Stimulated activated CD8-positive, alpha-beta memory T cell treated with anti-CD3 and anti-CD28 coated beads, Interleukin-15, amount 100 ng/mL, for 1 hour (primary cell): ENCODE results near the gene UGT1A4.
"Not testable (repeated sequence)": the region's sequence is repeated elsewhere in the genome, so short reads cannot be mapped to it uniquely, and the experiment has no call there.

Source experiments
- DNase-seq: peaks from one replicate; pipeline ENCODE4 v3.0.0-alpha.2; 2020; ENCODE audit warnings: low read depth

The UGT1A4 gene

DNA sequence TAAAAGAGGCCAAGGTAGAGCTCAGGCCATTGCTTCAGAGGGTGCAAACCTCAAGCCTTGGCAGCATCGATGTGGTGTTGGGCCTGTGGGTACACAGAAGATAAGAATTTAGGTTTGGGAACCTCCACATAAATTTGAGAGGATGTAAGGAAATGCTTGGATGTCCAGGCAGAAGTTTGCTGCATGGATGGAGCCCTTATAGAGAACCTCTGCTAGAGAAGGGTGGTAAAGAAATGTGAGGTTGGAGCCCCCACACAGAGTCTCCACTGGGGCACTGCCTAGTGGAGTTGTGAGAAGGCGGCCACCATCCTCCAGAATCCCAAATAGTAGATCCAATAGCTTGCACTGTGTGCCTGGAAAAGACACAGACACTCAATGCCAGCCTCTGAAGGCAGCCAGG, 32.2 kb downstream of the UGT1A4 start:
- not testable (repeated sequence) for DNase-seq

DNA sequence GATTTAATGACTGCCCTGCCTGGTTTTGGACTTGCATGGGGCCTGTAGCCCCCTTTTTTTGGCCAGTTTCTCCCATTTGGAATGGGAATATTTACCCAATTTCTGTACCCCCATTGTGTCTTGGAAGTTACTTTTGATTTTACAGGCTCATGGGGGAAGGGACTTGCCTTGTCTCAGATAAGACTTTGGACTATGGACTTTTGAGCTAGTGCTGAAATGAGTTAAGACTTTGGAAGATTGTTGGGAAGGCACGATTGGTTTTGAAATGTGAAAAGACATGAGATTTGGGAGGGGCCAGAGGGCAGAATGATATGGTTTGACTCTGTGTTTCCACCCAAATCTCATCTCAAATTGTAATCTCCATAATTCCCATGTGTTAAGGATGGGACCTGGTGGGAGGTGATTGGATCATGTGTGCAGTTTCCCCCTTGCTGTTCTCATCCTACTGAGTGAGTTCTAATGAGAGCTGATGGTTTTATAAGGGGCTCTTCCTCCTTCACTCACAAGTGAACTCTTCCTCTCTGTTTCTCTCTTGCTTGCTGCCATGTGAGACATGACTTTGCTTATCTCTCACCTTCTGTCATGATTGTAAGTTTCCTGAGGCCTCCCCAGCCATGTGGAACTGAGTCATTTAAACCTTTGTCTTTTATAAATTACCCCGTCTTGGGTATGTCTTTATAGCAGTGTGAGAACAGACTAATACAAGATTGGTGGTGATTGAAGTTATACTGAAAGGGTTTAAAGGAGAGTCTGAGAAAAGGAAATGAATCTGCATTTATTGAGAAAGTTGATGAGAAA, 32.9 kb downstream of the UGT1A4 start:
- DNase-seq = not testable (repeated sequence)

DNA sequence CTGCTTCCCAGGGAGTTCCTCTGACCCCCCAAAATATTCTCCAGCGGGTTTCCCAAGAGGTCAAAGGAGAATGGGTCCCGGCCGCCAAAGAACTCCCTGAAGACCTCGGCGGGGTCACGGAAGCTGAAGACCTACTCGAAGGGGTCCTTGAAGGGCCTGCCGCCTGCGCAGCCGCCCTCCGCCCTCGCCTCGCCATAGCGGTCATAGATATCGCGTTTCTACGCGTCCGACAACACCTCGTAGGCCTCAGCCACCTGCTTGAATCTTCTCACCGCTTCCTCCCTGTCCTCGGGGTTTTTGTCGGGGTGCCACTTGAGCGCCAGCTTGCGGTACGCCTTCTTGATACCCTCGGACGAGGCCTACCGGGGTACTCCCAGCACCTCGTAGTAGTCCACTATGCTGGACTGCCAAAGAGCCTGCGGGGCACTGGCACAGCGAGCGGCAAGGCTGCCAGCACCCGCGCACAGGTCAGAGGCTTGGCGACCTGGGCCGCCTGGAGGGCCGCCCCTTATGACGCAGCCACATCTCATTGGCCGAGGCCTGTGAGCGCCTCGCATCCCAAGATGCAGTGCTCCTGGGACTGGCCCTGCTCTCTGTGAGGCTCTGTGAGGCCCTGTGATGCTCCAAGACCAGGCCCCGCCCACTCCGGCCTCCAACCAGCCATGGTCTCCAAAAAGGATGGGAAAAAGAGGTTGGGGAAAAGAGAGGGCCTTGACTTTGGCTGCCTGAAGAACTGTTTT, 36.5 kb downstream of the UGT1A4 start:
- no peak for DNase-seq

DNA sequence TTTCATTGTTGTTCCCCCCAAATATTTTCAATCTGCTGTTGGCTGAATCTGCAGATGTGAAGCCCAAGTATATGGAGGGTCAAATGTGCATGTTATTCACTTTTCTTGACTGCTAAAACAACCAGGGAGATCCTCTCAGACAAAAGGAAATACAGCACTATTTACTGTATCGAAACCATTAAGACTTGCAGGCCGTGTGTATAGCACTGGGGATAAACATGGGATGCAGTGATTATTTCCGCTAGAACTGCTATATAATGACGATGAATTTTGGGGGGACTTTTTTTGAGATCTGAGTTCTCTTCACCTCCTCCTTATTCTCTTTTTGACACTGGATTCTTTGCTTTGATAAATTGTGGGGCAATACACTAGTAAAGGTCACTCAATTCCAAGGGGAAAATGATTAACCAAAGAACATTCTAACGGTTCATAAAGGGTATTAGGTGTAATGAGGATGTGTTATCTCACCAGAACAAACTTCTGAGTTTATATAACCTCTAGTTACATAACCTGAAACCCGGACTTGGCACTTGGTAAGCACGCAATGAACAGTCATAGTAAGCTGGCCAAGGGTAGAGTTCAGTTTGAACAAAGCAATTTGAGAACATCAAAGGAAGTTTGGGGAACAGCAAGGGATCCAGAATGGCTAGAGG, 38.0 kb downstream of the UGT1A4 start:
- DNase-seq = no peak

DNA sequence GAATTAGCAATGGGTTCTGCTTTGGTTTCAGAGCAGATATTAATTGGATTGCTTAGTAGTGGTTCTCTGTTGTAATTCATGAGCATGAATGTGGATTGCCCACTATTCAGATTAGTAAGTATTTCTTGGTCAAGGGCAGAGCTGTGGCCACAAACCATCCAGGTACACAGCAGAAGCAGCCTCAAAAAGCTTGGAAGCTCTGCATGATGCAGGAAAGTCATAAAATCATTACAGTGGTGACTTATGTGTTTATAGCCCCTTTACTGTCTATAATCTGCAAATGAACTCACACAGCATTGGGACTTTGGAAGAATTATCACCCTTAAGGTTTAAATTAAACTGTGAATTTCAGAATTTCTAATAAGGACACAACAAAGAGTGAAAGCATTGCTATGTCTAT, 39.6 kb downstream of the UGT1A4 start:
- DNase-seq = no peak

DNA sequence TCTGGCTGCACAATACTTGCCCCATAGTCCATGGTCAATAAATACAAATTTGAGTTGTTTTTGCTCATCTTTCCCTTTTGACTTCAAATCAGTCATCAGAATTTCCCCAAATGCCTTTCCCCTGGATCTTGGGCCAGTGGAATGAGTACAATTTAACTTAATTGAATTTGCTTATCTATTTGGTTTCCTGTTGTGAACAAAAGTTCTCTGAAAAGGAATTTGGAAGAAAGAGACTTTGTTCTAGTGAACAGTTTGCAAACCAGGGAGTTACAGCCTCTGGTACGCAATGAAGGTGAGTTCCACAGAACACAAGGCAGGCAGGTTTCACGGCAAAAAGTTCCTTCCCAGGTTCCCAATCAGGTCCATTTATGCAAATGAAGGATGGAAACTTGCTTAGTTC, 40.3 kb downstream of the UGT1A4 start:
- DNase-seq = no peak

DNA sequence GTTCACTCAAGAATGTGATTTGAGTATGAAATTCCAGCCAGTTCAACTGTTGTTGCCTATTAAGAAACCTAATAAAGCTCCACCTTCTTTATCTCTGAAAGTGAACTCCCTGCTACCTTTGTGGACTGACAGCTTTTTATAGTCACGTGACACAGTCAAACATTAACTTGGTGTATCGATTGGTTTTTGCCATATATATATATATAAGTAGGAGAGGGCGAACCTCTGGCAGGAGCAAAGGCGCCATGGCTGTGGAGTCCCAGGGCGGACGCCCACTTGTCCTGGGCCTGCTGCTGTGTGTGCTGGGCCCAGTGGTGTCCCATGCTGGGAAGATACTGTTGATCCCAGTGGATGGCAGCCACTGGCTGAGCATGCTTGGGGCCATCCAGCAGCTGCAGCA, 41.5 kb downstream of the UGT1A4 start, which contains the start of gene UGT1A1:
UGT1A1 (plus strand) TSS at position 228 of the 400 bp plus-strand sequence; CDS start at position 246, 18 bp downstream.
- no peak for DNase-seq

GRCh38 chr2:233761040-233761769, 42.7 kb downstream of the UGT1A4 start:
- no peak for DNase-seq

DNA sequence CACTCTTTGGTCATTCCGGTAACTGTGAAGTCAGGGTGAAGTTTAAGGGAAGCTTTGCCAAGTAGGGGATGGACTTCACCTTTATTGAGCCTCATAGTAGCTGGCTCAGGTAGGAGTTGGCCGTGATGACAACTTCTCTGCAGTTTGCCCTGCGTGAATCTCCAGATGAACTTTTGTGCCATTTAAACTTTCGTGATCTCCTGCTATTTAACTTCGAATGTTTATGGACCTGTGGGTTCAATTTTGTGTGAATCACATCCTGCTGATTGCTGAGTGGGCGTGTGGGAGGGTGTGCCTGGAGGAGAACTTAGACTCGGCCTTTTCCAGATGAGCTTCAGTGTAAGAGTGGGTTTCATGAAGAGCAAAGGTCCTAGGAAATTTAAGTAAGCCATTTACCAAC, 45.7 kb downstream of the UGT1A4 start:
- no peak for DNase-seq

DNA sequence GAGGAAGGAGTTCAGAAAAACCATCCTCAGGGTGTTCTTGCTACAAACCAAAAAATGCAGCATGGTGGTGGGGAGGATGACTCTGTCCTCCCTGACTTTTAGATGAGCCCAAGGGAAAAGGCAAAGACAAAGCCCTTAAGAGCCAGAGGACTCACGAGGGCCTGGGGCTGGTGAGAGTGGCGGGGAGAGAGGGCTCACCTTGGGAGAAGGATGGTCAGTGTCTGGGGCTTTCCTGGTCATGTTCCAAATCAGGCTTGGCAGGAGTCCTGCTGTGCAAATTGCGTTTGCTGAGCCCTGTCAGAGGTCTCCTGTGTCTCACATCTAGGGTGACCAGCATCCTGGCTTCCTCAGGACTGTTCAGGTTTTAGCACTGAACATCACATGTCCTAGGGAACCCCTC, 46.2 kb downstream of the UGT1A4 start:
- no peak for DNase-seq

DNA sequence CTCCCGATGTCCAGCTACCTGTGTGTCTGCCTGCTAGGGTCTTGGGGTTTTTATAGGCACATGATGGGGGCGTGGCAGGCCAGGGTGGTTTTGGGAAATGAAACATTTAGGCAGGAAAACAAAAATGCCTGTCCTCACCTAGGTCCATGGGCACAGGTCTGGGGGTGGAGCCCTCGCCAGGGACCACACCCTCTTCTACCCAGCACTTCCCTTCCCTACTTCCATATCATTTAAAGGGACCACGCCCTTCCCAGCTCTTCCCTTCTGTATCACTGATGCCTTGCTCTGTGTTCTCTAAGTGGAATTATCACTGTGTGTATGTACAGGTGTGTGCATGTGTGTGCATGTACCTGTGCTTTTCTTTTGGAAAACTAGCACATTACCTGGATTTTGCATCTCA, 47.9 kb downstream of the UGT1A4 start:
- DNase-seq = no peak

GRCh38 chr2:233768076-233768475, 49.5 kb downstream of the UGT1A4 start:
- no peak for DNase-seq

DNA sequence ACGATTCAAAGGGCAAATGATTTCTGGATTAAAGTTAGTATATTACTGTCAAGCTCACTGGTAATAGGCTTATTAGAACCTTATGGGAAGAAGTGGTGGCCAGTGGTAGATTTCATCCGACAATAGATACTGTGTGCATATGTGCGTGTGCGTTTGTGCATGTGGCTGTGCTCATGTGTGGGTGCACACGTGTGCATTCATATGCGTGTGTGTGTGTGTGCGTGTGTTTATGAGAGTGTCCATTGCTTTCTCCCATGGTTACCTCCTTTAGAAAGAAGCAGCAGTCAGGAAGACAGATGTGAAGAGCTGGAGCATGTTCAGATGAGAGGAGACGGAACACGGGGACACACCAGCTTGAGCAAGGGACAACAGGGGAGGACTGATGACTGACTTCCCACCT, 50.7 kb downstream of the UGT1A4 start:
- DNase-seq = no peak

DNA sequence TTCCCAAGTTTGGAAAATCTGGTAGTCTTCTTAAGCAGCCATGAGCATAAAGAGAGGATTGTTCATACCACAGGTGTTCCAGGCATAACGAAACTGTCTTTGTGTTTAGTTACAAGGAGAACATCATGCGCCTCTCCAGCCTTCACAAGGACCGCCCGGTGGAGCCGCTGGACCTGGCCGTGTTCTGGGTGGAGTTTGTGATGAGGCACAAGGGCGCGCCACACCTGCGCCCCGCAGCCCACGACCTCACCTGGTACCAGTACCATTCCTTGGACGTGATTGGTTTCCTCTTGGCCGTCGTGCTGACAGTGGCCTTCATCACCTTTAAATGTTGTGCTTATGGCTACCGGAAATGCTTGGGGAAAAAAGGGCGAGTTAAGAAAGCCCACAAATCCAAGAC, 53.6 kb downstream of the UGT1A4 start:
- no peak for DNase-seq

DNA sequence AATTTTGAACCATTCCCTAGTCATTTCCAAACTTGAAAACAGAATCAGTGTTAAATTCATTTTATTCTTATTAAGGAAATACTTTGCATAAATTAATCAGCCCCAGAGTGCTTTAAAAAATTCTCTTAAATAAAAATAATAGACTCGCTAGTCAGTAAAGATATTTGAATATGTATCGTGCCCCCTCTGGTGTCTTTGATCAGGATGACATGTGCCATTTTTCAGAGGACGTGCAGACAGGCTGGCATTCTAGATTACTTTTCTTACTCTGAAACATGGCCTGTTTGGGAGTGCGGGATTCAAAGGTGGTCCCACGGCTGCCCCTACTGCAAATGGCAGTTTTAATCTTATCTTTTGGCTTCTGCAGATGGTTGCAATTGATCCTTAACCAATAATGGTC, 54.0 kb downstream of the UGT1A4 start:
- no peak for DNase-seq

DNA sequence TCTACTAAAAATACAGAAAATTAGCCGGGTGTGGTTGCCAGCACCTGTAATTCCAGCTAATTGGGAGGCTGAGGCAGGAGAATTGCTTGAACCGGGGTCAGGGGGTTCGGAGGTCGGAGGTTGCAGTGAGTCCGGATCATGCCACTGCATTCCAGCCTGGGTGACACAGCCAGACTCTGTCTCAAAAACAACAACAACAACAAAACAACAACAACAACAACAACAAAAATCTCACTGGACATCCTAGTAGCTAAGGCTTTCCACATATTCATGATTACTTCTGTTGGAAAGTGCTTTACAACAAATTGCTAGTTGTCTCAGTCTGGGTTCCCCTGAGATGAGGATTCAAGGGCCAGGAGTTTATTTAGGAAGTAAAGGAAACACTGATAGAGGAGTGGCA, 55.3 kb downstream of the UGT1A4 start:
- no peak for DNase-seq

- DNase-seq = no peak
Measured at GRCh38 chr2:233775414-233775813, 56.9 kb downstream of the UGT1A4 start.

DNA sequence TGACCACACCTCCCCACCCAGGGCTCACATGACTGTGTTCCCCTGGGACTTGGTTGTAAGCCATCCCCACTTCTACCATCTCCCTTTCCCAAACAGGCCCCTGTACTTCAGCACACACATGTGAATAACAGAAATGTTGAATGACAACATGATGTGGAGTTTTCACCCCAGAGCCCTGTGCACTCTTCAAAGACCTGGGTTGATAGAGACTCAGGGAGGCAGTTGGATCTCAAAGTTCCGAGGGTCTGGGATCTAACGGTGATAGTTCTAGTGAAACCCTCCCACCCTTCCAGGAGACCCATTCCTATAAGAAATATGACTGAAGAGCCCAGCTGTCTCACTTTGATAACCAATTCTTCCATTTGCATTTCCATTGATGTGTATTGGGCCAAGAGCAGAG, 59.5 kb downstream of the UGT1A4 start, which contains the start of gene MROH2A:
MROH2A (plus strand) TSS at position 301 of the 400 bp plus-strand sequence. CDS start 1,029 bp downstream, outside the sequence.
- DNase-seq = no peak

GRCh38 chr2:233779722-233780121, 61.2 kb downstream of the UGT1A4 start:
- no peak for DNase-seq

- no peak for DNase-seq
Measured at GRCh38 chr2:233780771-233781170, 62.2 kb downstream of the UGT1A4 start.

DNA sequence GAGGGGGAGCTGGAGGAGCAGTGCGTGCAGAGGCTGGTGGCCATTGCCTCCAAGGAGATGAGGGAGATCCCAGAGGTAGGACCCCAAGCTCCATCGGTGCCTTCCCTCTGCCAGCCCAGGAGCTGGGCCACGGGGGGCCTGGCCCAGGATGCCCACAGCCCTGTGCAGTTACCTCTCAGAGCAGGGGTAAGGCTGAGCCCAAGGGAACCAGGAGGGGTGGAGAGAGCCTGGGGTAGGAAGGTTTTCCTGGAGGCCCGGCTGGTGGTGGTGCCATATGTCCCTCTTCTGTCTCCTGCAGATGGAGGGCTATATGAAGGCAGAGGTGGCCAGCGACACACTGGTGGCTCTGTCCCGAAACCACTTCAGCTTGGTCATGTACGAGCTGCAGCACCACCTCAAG, 71.0 kb downstream of the UGT1A4 start:
- no peak for DNase-seq
